NCI-H2107 treated with DMSO at 0.1 percent for 48 hours (cell line): ENCODE data around the gene COQ8A.
"Not testable (repeated sequence)": the region's sequence is repeated elsewhere in the genome, so short reads cannot be mapped to it uniquely, and the experiment has no call there.

Source experiments
- DNase-seq: peaks from one replicate; lab custom pipeline; 2025; ENCODE audit not compliant: unreplicated experiment; lab: John Stamatoyannopoulos, UW

Gene COQ8A

DNA sequence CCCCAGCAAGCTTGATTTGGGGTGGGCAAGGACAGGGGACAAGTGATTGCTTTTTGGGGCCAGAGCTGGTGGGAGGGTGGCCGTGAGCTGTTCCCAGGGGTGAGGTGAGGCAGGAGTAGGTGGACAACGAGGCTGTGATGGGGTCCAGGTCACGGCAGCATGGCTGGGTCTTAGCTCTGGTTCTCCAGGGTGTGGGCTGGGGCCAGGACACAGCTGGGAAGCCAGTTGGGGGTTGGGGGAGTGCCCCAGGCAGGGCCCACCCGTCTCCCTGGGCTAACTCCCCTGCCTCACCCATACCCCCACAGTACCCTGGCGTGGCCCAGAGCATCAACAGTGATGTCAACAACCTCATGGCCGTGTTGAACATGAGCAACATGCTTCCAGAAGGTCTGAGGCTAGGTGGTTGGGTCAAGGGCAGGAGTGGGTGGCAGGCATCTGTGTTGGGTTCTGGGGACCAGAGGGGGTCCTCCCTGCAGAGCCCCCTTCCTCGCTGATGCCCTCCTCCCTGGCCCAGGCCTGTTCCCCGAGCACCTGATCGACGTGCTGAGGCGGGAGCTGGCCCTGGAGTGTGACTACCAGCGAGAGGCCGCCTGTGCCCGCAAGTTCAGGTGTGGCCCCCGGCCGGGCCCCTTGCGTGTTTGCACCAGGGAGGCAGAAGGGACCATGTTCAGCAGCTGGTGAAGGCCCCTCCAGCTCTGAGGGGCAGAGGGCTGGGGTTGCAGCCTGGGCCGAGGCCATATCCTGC, 43.3 kb downstream of the COQ8A start:
- no peak for DNase-seq

DNA sequence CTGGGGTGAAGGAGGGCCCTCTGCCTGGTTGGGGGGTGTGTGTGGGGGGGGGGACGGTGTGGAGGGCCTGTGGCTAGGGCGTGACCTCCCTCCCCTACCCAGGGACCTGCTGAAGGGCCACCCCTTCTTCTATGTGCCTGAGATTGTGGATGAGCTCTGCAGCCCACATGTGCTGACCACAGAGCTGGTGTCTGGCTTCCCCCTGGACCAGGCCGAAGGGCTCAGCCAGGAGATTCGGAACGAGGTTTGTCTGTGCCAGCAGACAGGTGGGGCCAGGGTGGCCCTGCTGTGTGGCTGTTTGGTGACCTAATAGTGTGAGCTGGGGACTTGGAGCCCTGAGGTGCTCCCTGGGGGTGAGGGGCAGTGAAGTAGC, 43.9 kb downstream of the COQ8A start:
- DNase-seq: no peak

DNA sequence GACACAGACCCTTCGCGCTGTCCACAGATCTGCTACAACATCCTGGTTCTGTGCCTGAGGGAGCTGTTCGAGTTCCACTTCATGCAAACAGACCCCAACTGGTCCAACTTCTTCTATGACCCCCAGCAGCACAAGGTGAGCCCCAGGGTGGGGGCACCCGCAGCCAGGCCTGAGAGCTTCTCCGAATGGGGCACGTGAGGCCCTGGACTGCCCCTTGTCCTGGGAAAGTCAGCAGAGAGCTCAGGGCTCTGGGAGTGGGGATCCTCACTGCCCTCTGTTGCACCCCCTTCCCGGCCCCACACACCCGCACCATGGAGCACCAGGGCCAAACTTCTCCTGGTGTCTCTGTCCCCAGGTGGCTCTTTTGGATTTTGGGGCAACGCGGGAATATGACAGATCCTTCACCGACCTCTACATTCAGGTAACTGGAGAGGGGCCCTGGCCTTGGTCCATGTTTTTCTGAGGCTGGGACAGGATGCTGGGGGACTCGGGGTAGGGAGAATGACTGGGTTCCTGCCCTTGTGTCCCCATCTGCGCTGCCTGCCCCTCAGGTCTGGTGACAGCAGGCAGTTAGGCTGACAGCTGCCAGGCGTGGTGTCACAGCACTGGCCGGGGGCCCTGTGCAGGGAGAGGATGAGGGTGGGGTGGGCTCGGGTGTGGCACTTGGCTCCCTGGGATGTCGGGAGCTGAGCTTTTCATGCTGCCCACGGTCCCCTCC, 44.6 kb downstream of the COQ8A start:
- no peak for DNase-seq

DNA sequence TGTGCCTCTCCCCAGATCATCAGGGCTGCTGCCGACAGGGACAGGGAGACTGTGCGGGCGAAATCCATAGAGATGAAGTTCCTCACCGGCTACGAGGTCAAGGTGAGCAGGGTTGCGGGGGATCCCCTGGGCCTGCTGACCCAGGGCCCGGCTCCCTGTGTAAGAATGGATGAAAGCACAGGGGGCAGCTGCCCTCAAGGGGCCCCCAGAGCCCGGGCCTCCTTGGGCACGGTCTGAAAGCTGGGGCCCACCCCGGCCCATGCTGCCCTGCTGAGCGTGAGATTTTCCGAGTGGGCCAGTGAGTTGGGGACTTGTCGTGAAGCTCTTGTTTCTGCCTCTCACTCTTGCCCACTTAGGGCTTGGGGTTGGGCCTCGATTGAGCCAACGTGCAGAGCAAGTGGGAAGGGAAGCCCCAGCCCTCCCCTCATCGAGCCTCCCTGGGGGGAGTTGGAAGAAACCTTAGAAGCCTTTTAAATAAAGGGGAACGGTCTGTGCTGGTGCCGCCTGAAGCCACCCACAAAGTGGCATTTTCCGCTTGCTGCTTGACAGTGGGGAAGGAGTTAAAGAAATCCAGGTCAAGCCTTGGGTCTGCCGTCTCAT, 45.2 kb downstream of the COQ8A start:
- DNase-seq: no peak

DNA sequence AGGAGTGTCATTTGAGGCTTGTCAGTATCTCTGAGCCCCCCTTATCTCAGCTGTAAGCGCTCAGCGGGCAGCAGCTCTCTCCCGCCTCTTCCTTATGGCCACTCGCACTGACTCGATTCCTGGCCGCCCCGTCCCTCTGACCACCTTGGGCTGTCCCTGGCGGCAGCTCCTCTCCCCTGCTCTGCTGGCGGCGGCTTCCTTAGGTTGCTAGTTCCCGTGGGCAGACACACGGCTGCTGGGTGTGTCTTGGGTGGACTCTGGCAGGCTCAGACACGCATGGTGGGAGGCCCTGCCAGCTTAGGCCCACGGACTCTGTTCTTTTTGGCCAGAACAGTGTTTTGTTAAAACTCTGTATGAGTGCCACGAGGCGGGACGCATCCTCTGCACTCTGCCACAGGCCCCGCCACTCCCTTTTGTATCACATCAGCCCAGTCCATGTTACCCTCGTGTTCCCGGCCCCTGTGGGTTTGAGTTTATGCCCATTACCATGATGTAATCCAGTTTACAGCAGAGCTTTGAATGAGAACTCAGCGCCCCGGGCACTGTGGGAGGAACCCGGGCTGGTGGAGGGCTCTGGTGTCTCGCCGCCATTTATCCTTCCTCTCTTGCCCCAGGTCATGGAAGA, 45.9 kb downstream of the COQ8A start:
- DNase-seq: no peak

DNA sequence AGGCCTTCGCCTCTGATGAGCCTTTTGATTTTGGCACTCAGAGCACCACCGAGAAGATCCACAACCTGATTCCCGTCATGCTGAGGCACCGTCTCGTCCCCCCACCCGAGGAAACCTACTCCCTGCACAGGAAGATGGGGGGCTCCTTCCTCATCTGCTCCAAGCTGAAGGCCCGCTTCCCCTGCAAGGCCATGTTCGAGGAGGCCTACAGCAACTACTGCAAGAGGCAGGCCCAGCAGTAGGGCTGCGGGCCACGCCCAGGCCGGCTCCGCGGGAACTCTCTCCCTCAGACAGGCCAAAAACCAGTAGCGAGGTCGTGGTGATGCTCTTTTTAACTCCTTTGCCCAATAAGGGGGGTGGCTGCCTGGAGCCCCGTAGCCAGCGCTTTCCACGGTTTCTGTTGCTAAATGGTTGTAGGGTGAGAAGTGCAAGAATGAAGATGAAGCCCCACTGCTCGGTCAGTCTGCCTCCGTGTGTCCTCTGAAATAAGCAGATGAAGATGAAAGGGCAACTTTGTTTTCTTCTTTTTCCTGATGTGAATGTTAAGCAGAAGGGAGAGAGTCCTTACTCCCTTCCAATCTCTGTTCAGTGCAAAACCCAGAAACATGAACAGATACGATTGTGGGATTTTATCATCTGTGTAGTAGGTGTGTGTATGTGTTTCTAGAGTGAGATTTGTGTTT, 46.5 kb downstream of the COQ8A start:
- no peak for DNase-seq

DNA sequence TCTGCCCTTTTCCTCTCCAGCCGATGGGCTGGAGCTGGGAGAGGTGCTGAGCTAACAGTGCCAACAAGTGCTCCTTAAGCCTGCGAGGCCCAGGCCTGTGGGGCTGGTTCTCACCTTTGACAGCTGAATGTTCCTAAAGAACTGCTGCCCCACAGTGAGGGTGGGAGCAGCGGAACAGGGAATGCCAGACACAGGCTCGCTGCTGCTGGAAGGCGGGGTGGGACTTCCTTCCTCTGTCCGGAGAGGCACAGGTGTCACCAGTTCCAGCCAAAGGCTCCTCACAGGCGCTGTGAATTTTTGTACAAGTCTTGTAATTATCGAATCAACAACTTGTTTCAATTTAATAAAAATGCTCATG, 47.1 kb downstream of the COQ8A start:
- DNase-seq: no peak

DNA sequence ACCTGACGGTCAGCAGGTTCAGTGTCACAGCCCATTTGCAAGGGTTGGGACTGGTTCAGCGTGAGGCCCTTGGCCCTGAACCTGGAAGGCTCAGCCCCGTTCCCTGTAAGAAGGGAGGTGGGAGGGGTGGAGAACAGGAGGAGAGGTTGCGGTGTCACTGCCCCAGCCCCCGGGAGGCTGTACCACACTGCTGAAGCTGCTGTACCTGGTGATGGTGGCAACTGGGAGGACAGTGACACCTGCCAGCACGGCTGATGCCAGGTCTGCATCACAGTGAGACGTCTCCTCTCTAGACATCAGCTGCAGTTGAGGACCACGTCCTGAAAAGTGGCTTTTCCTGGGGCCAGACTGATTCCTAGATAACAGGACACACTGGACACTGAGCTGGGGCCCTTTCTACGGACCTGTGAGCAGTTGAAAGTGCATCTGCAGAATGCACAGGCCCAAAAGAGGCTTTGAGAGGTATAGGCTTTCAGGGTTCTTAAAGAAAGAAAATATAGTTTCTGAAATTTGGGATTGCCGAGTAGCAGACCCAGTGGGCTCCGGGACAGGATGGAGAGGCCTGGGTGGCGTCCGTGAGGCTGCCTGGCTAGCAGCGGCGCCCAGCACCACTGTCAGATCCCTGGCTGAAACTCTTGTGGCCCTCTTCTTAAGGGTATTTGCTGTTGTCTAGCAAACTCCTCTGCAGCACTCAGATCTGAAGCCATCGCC, 47.7 kb downstream of the COQ8A start:
- no peak for DNase-seq

DNA sequence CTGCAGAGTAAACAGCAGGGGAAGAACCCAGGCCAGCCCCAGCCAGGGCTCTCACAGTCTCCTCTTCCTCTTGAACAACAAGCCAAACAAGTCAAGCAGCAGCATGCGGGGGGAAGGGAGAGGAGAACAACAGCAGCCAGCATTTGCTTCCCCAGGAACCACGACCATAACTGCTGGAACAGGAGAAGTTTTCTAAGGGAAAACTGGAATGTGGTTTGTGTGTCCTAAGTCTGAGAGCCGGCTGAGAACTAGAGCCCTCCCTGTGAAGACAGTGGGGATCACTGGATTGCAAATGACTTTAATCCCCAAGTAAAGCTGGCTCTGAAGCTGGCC, 48.2 kb downstream of the COQ8A start:
- DNase-seq: no peak

DNA sequence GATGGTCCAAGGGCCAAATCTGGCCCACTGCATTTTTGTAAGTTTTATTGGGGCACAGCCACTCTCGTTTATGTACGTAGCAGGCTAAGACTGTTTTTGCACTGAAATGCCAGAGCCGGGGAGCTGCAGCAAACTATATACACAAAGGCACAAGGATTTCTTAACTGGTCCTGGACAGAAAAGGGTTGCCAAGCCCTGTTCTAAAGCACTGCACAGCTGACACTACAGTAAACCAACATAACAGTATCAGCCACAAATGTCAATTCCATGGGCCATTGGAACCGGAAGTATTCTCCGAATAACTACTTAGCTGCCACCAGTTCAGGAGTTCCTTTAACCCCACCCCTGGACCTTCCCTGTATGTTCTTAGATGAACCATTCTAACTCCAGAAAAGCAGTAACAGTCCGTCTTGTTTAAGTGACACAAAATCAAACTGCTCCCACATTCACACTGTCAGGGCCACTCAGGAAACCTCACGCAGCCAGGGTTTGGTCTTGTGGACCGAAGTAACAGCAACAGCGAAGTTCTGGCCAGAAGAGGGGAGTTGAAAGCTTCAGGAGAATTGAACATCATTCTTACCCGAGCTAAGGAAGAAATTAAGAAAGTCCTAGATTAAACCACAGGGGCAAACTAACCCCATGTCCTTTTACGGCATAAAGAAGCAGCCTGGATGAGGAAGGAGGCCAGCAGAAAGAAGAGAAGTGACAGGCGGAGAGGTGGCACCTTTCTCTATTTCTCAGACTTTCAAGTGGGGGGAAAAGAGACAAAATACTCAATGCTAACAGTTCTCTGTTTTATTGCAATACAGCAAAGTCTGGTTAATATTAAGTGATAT, 49.2 kb downstream of the COQ8A start:
- DNase-seq: no peak

DNA sequence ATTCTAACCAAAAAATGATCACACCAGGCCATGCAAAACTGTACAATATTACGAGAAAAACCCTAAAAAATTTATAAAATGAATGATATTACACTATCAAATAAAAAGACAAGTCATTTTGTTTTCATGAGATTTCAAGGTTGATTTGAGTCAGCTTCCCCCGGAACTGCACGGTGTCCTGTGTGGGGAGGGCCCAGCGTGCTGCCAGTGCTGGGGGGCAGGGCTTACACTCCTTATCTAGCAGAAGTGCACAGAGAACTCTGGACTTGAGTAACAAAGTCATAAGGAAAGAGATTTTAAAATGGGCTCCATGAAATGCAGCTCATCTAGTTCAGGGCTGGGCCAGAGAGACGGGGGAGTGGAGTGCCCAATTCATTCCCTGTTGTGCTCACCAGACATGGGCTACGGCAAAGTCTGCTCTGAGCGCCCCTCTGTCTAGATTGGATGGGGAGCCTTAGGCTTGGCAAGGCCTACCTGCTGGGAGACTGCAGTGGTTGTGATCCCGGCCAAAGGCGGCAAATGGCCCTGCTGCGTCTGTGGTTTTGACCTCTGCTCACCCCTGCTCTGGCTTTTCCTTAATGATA, 50.1 kb downstream of the COQ8A start:
- no peak for DNase-seq

DNA sequence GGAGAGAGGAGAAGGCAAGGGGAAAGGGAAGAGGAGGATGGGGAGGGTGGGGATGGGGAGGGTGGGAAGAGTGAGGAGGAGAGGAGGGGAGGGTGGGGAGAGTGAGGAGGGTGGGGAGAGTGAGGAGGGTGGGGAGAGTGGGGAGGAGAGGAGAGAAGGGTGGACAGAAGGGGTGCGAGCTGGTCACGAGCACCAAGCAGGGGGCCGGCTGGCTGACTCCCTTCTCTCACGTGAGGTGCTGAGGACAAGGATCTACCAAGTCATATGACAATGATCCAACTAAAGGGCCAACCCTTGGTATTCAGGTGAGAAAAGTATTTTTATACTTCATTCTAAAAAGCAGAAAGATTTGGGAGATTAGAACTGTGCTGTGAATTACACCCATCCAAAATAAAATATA, 51.8 kb downstream of the COQ8A start:
- DNase-seq: no peak

DNA sequence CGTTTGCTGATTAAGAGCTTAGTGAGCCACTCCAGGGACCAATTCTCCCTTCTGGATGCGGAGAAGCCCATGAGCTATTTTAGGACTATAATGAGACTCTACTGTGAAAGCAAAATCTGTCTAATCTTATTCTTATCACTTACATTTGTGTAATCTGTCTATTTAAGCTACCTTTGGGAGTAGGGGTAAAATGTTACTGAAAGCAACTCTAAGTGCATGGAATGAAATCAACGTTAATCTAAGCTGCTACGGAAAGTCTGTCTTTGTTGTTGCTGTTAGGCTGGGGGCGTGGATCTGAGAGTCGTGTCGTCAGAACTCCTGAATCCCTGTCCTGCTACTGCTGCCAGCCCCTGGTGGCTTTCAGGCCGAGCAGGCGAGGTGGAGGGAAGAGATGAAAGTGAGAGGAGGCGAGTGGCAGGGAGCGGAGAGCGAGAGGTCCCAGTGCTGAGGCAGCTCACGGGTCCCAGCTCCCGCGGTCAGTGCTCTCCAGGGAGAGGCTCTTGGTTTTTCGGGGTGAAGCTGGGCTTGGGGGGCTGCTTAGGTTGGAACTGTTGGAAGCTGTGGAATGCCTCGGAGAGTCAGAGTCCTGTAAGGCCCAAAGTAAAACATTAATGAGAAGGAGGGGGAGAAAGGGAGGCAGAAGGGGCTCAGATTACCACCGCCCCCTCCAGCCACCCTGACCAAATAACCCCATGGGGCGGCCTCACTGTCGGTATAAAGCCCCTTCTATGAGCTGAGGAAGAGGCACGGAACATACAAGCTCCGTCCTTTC, 53.9 kb downstream of the COQ8A start:
- no peak for DNase-seq

DNA sequence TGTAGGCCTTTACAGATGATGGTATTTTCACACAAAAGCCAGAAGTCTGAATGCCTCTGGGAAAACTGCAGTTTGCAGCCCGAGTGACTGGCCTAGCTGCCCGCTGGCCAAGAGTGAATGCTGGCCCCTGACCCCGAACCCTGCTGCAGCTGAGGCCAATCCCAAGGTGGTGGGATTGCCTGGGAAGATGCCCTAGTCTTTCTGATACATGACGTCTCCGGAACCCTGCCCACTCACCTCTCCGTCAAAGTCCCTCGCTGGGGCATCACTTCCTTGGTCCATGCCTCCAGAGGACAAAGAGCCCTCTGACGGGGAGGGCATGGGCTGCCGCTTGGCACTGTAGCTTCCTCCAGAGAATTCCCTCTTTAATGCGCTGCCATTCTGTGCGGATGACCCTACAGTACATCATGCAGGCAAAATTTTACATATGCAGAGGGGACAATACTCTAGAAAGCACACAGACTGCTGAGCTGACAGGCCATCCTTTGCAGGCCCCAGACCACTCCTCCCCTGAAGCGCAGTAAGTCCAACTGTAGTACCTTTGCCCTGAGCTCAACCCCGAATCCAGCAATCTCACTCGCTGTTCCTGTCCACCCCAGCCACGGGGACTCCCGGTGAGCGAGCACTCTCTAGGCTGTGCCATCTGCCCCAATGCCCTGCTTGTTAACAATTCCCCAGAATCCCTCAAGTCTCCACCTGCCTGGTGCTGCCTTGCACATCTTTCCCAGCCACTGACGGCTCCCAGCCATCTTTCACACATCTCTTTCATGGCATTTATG, 54.7 kb downstream of the COQ8A start:
- no peak for DNase-seq

DNA sequence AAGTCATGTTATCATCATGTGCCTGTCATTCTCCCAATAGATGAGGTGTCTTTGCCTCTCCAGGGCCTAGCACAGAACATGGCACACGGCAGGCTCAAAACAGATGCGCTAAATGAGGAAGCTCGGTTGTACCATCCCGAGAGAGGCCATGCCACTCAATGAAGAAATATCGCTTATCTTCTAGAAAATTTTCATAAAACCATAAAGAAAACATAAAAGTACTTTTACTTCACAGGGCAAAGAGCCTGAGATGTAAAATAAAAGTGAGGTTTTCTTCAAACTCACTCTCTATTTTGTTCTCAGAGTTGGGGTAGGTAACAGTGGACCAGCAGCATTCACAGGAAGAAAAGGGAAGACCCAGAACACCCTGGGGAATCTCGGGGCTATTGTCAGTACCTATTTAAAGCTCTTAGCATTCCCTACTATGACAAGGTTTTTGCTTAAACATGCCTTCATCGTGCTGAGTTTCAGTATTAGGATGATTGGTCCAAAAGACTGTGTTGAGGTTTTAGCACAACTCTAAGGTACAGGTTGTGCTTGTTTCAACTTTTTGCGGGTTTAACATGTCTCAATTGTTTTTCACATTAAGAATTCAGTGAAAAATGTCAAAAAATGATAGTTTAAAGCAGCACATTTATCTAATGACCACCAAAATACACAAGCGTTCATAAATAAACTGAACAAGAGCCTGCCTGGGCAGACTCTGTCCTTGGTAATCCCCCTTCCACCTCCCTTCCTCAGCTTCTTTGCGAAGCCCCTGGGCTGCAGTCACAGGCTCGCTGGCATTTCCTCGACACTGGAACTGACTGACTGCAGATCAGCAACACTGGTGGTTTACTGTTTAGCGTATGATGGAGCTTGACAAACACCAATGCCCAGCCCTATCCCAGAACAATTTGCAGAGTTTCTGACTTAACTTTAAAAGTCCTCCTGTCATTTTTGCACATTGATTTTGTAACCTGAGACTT, 55.6 kb downstream of the COQ8A start:
- DNase-seq: no peak

DNA sequence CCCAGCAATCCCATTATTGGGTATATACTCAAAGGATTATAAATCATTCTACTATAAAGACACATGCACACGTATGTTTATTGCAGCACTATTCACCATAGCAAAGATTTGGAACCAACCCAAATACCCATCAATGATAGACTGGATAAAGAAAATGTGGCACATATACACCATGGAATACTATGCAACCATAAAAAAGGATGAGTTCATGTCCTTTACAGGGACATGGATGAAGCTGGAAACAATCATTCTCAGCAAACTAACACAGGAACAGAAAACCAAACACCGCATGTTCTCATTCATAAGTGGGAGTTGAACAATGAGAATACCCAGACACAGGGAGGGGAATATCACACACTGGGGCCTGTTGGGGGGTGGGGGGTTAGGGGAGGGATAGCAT, 59.5 kb downstream of the COQ8A start:
- DNase-seq: not testable (repeated sequence)

DNA sequence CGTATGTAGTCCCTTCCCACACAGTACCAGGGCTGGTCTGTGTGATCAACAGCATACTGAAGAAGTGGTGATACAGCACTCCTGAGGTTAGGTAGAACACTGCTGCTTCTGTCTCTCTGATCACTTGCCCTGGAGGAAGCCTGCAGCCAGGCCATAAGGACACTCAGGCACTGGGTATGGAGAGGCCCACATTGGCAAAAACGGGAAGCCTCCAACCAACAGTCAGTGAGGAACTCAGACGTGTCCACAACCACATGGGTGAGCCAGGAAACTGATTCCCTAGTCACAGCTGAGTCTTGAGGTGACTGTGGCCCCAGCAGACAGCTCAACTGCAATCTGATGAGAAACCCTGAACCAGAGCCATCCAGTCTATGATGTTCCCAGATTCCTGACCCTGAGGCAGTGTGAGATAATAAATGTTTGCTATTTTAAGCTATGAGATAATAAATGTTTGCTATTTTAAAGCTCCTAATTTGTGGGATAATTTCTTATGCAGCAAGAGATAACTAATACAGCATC, 62.5 kb downstream of the COQ8A start:
- no peak for DNase-seq
